ENCODE results near the gene RTN4RL1.

The RTN4RL1 gene

DNA sequence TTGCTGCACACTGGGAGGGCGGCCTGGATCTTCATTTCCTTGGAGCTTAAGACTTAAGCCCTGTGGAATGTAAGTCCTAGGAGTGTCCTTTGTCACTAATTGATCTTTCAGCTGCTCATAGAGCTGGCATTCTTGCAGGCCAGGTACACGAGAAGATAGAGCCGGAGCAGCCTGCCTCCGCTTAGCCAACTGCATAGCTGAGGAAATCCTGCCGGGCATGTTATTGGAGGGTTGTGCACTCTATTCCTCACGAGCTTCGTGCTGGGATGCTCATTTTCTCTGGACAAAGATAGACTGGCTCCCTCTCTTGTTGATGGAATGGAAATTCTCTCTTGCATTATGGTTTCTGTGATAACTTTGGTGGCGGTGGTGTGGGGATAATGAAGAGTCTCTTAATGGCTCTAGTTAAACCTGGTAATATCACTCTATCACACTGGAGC is 118.5 kb downstream of the RTN4RL1 start (continued):
- TF ChIP-seq ZNF843 (tag by site-specific recombination; IDR thresholded peaks at IDR 0.05), result no peak
- no peak for TF ChIP-seq ZNF37A (tag by site-specific recombination; IDR thresholded peaks at IDR 0.05)

DNA sequence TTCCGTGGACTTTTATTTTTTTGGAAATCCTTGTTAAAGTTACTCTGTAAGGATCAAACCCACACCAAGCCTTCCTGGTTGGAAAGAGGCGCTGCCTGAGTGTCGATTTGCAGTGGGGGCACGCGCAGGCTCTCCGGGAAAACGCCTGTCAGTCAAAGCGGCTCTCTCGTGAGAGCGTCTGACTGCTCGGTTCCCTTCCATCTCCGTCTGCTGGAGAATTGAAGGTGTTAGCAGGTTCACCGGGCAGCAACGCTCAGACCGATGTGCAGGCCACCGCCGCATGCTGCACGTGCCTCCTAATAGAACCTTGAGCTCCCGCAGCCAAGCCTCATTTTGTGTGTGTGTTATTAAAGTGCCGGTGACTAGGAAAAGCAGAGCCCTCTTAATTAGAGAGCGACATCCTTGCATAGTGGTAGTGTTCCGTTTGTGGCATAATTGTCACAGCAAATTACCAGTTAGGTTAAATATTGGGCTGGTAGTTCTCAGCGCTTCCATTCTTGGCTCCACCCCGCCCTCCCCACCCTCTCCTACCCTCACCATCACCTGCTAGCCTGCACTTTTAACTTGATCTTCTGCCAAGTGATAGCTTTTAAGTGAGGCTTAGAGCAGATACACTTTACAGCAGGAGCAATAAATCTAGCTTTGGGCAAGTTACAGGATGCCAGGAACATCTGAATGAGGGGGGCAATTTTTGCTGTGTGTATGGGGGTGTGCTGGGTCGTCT is 119.8 kb downstream of the RTN4RL1 start:
- Histone ChIP-seq H3K4me1 (ENCODE audit: control insufficient read depth, insufficient read depth, low read length) (peaks cover 16% of the 10 kb centered on the region), H3K9me3 (ENCODE audit: control insufficient read depth, insufficient read depth, low read depth, low read length) (no peaks in the 10 kb centered on the region), H3K27ac (ENCODE audit: extremely low read depth, low read depth, low read length) (no peak overlapping the region), H3K4me3 (ENCODE audit: low read depth, low read length) (no peak overlapping the region), H3K36me3 (ENCODE audit: control insufficient read depth in 2 of 2, insufficient read depth in 1 of 2, low read length in 2 of 2) (no peaks in the 10 kb centered on the region)
- ChIA-PET CTCF (interaction anchor here (0.5 to 1.7 kb wide), 8 partner anchors 19 to 326 kb away, joined by 3 to 7 read pairs (median 4); partner anchors contain the start of genes HIC1 and RTN4RL1), POLR2A (no interaction called here)
- TF ChIP-seq KLF16 (tag by site-specific recombination; IDR thresholded peaks at IDR 0.05) (no peak), SP7 (tag by site-specific recombination; IDR thresholded peaks at IDR 0.05) (peak; percentile 99), ZNF2 (tag by site-specific recombination; IDR thresholded peaks at IDR 0.05) (0 out of 2 replicates have a peak, but pooled peaks have one; percentile 40), ZNF112 (tag by site-specific recombination; IDR thresholded peaks at IDR 0.05) (no peak), ZBTB17 (tag by site-specific recombination; IDR thresholded peaks at IDR 0.05) (peak; percentile 73), ZNF335 (tag by site-specific recombination; conservative IDR thresholded peaks at IDR 0.05) (peak; percentile 70), ZNF10 (tag by site-specific recombination; IDR thresholded peaks at IDR 0.05) (peak; percentile 97), GLIS1 (tag by site-specific recombination; IDR thresholded peaks at IDR 0.05) (no peak), ZNF623 (tag by site-specific recombination; IDR thresholded peaks at IDR 0.05) (no peak)
- TF ChIP-seq, protein P1, sequence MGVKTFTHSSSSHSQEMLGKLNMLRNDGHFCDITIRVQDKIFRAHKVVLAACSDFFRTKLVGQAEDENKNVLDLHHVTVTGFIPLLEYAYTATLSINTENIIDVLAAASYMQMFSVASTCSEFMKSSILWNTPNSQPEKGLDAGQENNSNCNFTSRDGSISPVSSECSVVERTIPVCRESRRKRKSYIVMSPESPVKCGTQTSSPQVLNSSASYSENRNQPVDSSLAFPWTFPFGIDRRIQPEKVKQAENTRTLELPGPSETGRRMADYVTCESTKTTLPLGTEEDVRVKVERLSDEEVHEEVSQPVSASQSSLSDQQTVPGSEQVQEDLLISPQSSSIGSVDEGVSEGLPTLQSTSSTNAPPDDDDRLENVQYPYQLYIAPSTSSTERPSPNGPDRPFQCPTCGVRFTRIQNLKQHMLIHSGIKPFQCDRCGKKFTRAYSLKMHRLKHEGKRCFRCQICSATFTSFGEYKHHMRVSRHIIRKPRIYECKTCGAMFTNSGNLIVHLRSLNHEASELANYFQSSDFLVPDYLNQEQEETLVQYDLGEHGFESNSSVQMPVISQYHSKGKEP (tag by site-specific recombination; IDR thresholded peaks at IDR 0.05), result 0 out of 2 replicates have a peak, but pooled peaks have one; percentile 6
- TF ChIP-seq, protein P2, sequence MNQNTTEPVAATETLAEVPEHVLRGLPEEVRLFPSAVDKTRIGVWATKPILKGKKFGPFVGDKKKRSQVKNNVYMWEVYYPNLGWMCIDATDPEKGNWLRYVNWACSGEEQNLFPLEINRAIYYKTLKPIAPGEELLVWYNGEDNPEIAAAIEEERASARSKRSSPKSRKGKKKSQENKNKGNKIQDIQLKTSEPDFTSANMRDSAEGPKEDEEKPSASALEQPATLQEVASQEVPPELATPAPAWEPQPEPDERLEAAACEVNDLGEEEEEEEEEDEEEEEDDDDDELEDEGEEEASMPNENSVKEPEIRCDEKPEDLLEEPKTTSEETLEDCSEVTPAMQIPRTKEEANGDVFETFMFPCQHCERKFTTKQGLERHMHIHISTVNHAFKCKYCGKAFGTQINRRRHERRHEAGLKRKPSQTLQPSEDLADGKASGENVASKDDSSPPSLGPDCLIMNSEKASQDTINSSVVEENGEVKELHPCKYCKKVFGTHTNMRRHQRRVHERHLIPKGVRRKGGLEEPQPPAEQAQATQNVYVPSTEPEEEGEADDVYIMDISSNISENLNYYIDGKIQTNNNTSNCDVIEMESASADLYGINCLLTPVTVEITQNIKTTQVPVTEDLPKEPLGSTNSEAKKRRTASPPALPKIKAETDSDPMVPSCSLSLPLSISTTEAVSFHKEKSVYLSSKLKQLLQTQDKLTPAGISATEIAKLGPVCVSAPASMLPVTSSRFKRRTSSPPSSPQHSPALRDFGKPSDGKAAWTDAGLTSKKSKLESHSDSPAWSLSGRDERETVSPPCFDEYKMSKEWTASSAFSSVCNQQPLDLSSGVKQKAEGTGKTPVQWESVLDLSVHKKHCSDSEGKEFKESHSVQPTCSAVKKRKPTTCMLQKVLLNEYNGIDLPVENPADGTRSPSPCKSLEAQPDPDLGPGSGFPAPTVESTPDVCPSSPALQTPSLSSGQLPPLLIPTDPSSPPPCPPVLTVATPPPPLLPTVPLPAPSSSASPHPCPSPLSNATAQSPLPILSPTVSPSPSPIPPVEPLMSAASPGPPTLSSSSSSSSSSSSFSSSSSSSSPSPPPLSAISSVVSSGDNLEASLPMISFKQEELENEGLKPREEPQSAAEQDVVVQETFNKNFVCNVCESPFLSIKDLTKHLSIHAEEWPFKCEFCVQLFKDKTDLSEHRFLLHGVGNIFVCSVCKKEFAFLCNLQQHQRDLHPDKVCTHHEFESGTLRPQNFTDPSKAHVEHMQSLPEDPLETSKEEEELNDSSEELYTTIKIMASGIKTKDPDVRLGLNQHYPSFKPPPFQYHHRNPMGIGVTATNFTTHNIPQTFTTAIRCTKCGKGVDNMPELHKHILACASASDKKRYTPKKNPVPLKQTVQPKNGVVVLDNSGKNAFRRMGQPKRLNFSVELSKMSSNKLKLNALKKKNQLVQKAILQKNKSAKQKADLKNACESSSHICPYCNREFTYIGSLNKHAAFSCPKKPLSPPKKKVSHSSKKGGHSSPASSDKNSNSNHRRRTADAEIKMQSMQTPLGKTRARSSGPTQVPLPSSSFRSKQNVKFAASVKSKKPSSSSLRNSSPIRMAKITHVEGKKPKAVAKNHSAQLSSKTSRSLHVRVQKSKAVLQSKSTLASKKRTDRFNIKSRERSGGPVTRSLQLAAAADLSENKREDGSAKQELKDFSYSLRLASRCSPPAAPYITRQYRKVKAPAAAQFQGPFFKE (tag by site-specific recombination; IDR thresholded peaks at IDR 0.05; ENCODE audit: borderline replicate concordance), result no peak

DNA sequence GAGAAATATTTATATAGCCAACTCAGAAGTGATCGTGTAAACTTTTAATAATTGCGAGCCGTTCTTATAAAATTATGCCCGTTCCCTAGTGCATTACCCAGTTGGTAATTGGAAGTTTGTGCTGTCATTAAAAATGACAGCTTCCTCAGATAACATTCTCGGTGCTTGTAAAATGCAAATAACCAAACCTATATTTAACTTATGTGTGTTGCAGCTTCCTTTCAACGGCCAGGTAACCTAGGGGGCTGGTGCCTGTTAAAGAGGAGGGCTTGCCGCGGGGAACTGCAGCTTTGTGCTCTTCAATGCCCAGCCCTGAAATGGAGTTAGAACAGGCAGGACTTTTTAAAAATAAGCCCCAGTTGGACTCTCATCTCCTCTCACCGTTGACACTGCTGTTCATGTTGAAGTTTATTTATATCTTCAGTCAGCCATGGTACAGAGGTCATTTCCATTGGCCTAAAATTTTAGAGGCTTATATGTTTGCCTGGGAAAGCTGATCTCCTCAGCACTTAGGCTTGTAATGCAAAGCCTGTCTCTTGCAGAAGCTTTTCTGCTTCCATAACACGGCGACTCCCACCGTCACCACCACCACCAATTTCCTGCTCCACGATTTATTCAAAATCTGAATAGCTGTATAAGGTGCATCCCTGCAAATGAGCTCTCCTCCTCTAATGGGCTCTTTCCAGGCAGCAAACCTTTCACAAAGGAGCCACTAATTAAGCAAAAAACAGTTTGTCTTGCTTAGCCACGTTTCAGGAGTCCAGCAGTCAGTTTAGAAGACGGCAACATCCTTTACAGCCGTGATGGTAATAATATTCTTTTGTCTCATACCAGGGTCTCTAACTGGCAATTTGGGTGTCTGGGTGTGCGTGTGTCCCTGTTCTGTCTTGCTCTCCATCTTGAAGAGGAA is 120.6 kb downstream of the RTN4RL1 start:
- peaks cover 0 to under 1% of the 10 kb centered on the region in 2 experiments; a peak in 1 of 3 replicates for H3K36me3 ChIP-seq (ENCODE audit: control insufficient read depth in 2 of 2, insufficient read depth in 1 of 2, low read length in 2 of 2)
- ChIA-PET CTCF (interaction anchor here (0.5 to 1.7 kb wide), 11 partner anchors 10 to 339 kb away, joined by 3 to 7 read pairs (median 4); partner anchors contain the start of gene RTN4RL1), POLR2A (interaction anchor here (1.2 kb wide), 1 partner anchor 121 kb away, joined by 4 read pairs; the partner anchor contains the start of gene RTN4RL1)
- H3K27ac ChIP-seq (ENCODE audit: extremely low read depth, low read depth, low read length), result no peak overlapping the region; the same call in 1 of the 2 replicates
- no peaks in the 10 kb centered on the region for H3K9me3 ChIP-seq (ENCODE audit: control insufficient read depth, insufficient read depth, low read depth, low read length)
- no peak overlapping the region for H3K4me3 ChIP-seq (ENCODE audit: low read depth, low read length)
- H3K4me1 ChIP-seq (ENCODE audit: control insufficient read depth, insufficient read depth, low read length), result peaks cover 16% of the 10 kb centered on the region
- peak; percentile 83 for TF ChIP-seq ZNF335 (tag by site-specific recombination; conservative IDR thresholded peaks at IDR 0.05)
- peak; percentile 90 for TF ChIP-seq SP7 (tag by site-specific recombination; IDR thresholded peaks at IDR 0.05)
- TF ChIP-seq OSR2 (tag by site-specific recombination; IDR thresholded peaks at IDR 0.05), result peak; percentile 30; the same call in 1 of the 2 replicates
- TF ChIP-seq ZNF600 (tag by site-specific recombination; IDR thresholded peaks at IDR 0.05), result peak; percentile 90
- TF ChIP-seq, protein P3, sequence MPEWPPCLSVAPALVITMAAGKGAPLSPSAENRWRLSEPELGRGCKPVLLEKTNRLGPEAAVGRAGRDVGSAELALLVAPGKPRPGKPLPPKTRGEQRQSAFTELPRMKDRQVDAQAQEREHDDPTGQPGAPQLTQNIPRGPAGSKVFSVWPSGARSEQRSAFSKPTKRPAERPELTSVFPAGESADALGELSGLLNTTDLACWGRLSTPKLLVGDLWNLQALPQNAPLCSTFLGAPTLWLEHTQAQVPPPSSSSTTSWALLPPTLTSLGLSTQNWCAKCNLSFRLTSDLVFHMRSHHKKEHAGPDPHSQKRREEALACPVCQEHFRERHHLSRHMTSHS (tag by site-specific recombination; IDR thresholded peaks at IDR 0.05), result no peak
- TF ChIP-seq, protein P4, sequence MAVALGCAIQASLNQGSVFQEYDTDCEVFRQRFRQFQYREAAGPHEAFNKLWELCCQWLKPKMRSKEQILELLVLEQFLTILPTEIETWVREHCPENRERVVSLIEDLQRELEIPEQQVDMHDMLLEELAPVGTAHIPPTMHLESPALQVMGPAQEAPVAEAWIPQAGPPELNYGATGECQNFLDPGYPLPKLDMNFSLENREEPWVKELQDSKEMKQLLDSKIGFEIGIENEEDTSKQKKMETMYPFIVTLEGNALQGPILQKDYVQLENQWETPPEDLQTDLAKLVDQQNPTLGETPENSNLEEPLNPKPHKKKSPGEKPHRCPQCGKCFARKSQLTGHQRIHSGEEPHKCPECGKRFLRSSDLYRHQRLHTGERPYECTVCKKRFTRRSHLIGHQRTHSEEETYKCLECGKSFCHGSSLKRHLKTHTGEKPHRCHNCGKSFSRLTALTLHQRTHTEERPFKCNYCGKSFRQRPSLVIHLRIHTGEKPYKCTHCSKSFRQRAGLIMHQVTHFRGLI (tag by site-specific recombination; IDR thresholded peaks at IDR 0.05), result no peak
- TF ChIP-seq ZNF350 (tag by site-specific recombination; IDR thresholded peaks at IDR 0.05), result no peak
- TF ChIP-seq KLF8 (tag by site-specific recombination; IDR thresholded peaks at IDR 0.05), result no peak
- no peak for TF ChIP-seq ZFP37 (tag by site-specific recombination; IDR thresholded peaks at IDR 0.05)
- no peak for TF ChIP-seq HOXD13 (CRISPR knock-in tag; IDR thresholded peaks at IDR 0.05; ENCODE audit: borderline replicate concordance)

Data from HEK293 (cell line).